ENCODE data around the gene YPEL2.

Gene YPEL2

DNA sequence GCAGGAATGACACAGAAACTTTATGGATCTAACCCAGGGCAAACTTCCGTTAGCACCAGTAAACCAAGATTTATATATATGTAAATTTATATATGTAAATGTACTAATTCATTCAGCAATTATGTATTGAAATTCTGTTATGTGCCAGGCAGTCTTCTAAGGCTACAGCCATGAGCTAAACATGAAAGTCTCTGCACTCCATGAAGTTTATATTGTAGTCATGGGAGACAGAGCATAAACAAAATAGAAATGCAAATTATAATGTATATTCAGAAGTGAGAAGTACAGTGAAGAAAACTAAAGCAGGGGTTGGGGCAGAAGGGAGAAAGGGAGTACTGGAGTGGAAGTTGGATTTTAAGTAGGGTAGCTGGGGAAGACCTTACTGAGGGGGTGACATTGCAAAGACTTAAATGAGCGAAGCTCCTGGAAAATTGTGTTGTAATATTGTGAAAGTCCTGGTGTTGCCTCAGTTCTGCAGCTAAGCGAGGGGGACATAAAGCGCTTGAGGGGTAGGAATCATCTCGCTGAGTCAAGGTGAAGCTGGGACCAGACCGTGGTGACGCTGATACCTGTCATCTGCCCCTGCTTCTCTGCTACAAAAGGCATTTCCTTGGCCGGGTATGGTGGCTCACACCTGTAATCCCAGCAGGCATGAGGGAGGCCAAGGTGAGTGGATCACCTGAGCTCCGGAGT lies 64.8 kb downstream of the YPEL2 start:
- DNase-seq (no peak), ATAC-seq (ENCODE audit: insufficient read depth, low read depth) (no peak)
- Histone ChIP-seq H3K79me2 (ENCODE audit: insufficient read depth, low read length) (no peaks in the 10 kb centered on the region), H3K4me2 (ENCODE audit: insufficient read depth, low read length) (no peak overlapping the region), H3K4me3 (ENCODE audit: low read depth in 1 of 2, low read length in 2 of 2) (no peak overlapping the region), H3K9me3 (ENCODE audit: insufficient read depth, low read length, severe bottlenecking) (no peaks in the 10 kb centered on the region), H3K27me3 (ENCODE audit: insufficient read depth, low read length, poor library complexity) (no peaks in the 10 kb centered on the region), H3K4me1 (ENCODE audit: insufficient read depth, low read length) (no peaks in the 10 kb centered on the region), H3K9ac (ENCODE audit: low read depth, low read length) (no peak overlapping the region), H3K27ac (ENCODE audit: low read length) (no peak overlapping the region), H3K36me3 (ENCODE audit: insufficient read depth, low read length) (no peaks in the 10 kb centered on the region), H2AFZ (ENCODE audit: low read depth, low read length) (no peak overlapping the region), H4K20me1 (ENCODE audit: insufficient read depth, low read length) (no peaks in the 10 kb centered on the region)
- no peak for TF ChIP-seq EZH2 (IDR thresholded peaks at IDR 0.05; ENCODE audit: borderline replicate concordance, low read depth, low read length, severe bottlenecking)
- TF ChIP-seq, protein P1, sequence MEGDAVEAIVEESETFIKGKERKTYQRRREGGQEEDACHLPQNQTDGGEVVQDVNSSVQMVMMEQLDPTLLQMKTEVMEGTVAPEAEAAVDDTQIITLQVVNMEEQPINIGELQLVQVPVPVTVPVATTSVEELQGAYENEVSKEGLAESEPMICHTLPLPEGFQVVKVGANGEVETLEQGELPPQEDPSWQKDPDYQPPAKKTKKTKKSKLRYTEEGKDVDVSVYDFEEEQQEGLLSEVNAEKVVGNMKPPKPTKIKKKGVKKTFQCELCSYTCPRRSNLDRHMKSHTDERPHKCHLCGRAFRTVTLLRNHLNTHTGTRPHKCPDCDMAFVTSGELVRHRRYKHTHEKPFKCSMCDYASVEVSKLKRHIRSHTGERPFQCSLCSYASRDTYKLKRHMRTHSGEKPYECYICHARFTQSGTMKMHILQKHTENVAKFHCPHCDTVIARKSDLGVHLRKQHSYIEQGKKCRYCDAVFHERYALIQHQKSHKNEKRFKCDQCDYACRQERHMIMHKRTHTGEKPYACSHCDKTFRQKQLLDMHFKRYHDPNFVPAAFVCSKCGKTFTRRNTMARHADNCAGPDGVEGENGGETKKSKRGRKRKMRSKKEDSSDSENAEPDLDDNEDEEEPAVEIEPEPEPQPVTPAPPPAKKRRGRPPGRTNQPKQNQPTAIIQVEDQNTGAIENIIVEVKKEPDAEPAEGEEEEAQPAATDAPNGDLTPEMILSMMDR (IDR thresholded peaks at IDR 0.05; ENCODE audit: borderline replicate concordance, extremely low read depth, low read length, poor library complexity, severe bottlenecking): no peak

DNA sequence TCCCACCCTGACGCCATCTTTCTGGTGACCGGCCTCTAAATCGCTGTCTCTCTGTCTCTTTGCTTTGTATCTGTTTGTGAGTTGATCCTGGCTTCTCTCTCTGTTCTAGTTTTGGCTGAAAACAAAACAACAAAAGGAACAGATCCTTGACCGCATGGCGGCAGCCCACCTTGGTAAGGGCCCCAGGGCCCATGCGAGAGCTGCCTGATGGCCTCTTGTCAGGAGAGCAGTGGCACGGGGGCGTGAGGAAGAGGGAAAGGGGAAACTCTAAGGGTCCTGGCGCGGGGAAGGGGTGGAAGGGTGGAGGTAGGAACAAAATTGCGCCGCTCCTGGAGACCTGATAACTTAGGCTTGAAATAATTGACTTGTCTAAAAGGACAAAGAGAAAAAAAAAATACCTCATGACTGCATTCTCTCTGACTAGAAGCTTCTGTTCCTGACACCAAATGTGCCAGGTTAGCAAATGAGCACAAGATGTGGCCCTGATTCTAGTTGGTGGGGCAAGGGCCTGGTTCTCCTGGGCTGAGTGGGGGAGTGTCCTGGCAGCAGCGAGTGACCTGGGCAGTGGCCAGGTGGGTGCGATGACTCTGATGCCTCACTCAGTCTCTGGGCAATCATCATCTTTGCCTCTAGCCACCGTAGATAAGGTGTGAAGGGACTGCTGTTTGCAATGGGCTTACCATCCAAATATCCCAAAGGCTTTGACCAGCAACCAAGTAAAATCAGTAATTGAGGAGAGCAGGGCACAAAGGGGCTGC lies 66.0 kb downstream of the YPEL2 start:
- no peak overlapping the region for H2AFZ ChIP-seq (ENCODE audit: low read depth, low read length)
- DNase-seq (no peak), ATAC-seq (ENCODE audit: insufficient read depth, low read depth) (no peak)
- no peaks in the 10 kb centered on the region for H3K27me3 ChIP-seq (ENCODE audit: insufficient read depth, low read length, poor library complexity)
- no peaks in the 10 kb centered on the region for H3K4me1 ChIP-seq (ENCODE audit: insufficient read depth, low read length)
- no peak overlapping the region for H3K4me2 ChIP-seq (ENCODE audit: insufficient read depth, low read length)
- no peaks in the 10 kb centered on the region for H3K9me3 ChIP-seq (ENCODE audit: insufficient read depth, low read length, severe bottlenecking)
- H3K4me3 ChIP-seq (ENCODE audit: low read depth in 1 of 2, low read length in 2 of 2): no peak overlapping the region
- H3K36me3 ChIP-seq (ENCODE audit: insufficient read depth, low read length): no peaks in the 10 kb centered on the region
- H3K27ac ChIP-seq (ENCODE audit: low read length): no peak overlapping the region
- no peak overlapping the region for H3K9ac ChIP-seq (ENCODE audit: low read depth, low read length)
- no peaks in the 10 kb centered on the region for H3K79me2 ChIP-seq (ENCODE audit: insufficient read depth, low read length)
- H4K20me1 ChIP-seq (ENCODE audit: insufficient read depth, low read length): no peaks in the 10 kb centered on the region
- TF ChIP-seq, protein P1 (IDR thresholded peaks at IDR 0.05; ENCODE audit: borderline replicate concordance, extremely low read depth, low read length, poor library complexity, severe bottlenecking): no peak
- no peak for TF ChIP-seq EZH2 (IDR thresholded peaks at IDR 0.05; ENCODE audit: borderline replicate concordance, low read depth, low read length, severe bottlenecking)

DNA sequence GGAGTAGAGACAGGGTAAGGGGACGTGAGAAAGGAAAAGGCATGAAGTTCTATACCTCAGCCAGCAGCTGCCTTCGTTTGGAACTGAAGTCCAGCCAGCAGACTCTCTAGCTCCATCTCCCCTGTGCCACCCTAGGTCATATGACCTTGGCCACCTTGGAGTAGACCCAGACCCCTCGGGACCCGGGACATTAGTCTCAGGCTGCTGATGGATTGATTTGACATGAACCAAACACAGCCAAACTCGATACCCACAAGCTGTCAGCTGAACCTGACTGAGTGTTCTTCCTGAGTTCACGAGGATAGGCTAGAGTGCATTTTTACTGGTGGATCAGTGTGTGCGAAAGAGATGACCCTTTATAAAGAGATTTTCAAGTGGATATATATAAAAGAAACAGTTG lies 68.5 kb downstream of the YPEL2 start:
- Histone ChIP-seq H3K36me3 (ENCODE audit: insufficient read depth, low read length) (no peaks in the 10 kb centered on the region), H3K79me2 (ENCODE audit: insufficient read depth, low read length) (no peaks in the 10 kb centered on the region), H4K20me1 (ENCODE audit: insufficient read depth, low read length) (no peaks in the 10 kb centered on the region), H3K9ac (ENCODE audit: low read depth, low read length) (no peak overlapping the region), H2AFZ (ENCODE audit: low read depth, low read length) (no peak overlapping the region), H3K27ac (ENCODE audit: low read length) (no peak overlapping the region), H3K4me1 (ENCODE audit: insufficient read depth, low read length) (no peaks in the 10 kb centered on the region), H3K27me3 (ENCODE audit: insufficient read depth, low read length, poor library complexity) (no peaks in the 10 kb centered on the region), H3K9me3 (ENCODE audit: insufficient read depth, low read length, severe bottlenecking) (no peaks in the 10 kb centered on the region), H3K4me3 (ENCODE audit: low read depth in 1 of 2, low read length in 2 of 2) (no peak overlapping the region), H3K4me2 (ENCODE audit: insufficient read depth, low read length) (no peak overlapping the region)
- ATAC-seq (ENCODE audit: insufficient read depth, low read depth): no peak
- TF ChIP-seq, protein P1 (IDR thresholded peaks at IDR 0.05; ENCODE audit: borderline replicate concordance, extremely low read depth, low read length, poor library complexity, severe bottlenecking): no peak
- no peak for TF ChIP-seq EZH2 (IDR thresholded peaks at IDR 0.05; ENCODE audit: borderline replicate concordance, low read depth, low read length, severe bottlenecking)
- no peak for DNase-seq

All from DND-41 (cell line).